ENCODE results near the gene TLX1.

TLX1 gene

GRCh38 chr10:101134299-101135127 is 3.4 kb downstream of the TLX1 start:
- peak in 1 of 2 donors; percentile 22 for DNase-seq

- DNase-seq, result no peak
These were observed 4.3 kb downstream of the TLX1 start for GRCh38 chr10:101135141-101136006.

- peak in 1 of 2 donors; percentile 19 for DNase-seq
These were observed 5.1 kb downstream of the TLX1 start for GRCh38 chr10:101136007-101136707.

GRCh38 chr10:101136708-101137121 is 5.6 kb downstream of the TLX1 start:
- no peak for DNase-seq

- no peak for DNase-seq
These were observed 6.2 kb downstream of the TLX1 start for GRCh38 chr10:101137271-101137670.

- DNase-seq, result no peak
These were observed 7.8 kb downstream of the TLX1 start for GRCh38 chr10:101138788-101139420.

- peak in 1 of 2 donors; percentile 15 for DNase-seq
These were observed 8.4 kb downstream of the TLX1 start for GRCh38 chr10:101139421-101139911.

GRCh38 chr10:101140084-101140949 is 9.2 kb downstream of the TLX1 start:
- DNase-seq, result peak in 1 of 2 donors; percentile 13

- no peak for DNase-seq
These were observed 10.0 kb downstream of the TLX1 start for GRCh38 chr10:101140950-101141615.

- DNase-seq, result peak; percentile 87 to 90
These were observed 10.8 kb downstream of the TLX1 start for GRCh38 chr10:101141616-101142532.

- DNase-seq, result no peak
These were observed 11.6 kb downstream of the TLX1 start for GRCh38 chr10:101142533-101143344.

- DNase-seq, result no peak
These were observed 12.2 kb downstream of the TLX1 start for GRCh38 chr10:101143345-101143630.

- no peak for DNase-seq
These were observed 13.0 kb downstream of the TLX1 start for GRCh38 chr10:101144053-101144452.

GRCh38 chr10:101145145-101145544 is 14.0 kb downstream of the TLX1 start:
- no peak for DNase-seq

- no peak for DNase-seq
These were observed 14.8 kb downstream of the TLX1 start for GRCh38 chr10:101145750-101146391.

GRCh38 chr10:101146392-101147251 is 15.5 kb downstream of the TLX1 start:
- peak in 1 of 2 donors; percentile 35 for DNase-seq

- no peak for DNase-seq
These were observed 20.3 kb downstream of the TLX1 start for GRCh38 chr10:101151395-101151794.

All from stimulated activated CD4-positive, alpha-beta T cell treated with anti-CD3 and anti-CD28 coated beads, Interleukin-2, amount 100 ng/mL, for 24 hours (primary cell).